HepG2 (cell line): ENCODE data around the gene KRTAP12-4.

Source experiments
- CENPT ChIP-seq: sonication (generic); formaldehyde crosslinking; IDR thresholded peaks from 2 replicates; pipeline ENCODE4 v1.8.0; 2022; ENCODE audit warnings: low read depth, mild to moderate bottlenecking, moderate library complexity, missing genetic modification reagents
- CTCF ChIP-seq: sonication (generic); formaldehyde crosslinking; IDR thresholded peaks from 2 replicates; pipeline ENCODE4 v1.5.0; 2020; ENCODE audit warnings: mild to moderate bottlenecking, missing genetic modification reagents, moderate library complexity
- ZNF589 ChIP-seq: sonication (generic); formaldehyde crosslinking; conservative IDR thresholded peaks from 2 replicates; pipeline ENCODE4 v1.8.0; 2022; ENCODE audit warnings: mild to moderate bottlenecking, moderate library complexity, missing genetic modification reagents

DNA sequence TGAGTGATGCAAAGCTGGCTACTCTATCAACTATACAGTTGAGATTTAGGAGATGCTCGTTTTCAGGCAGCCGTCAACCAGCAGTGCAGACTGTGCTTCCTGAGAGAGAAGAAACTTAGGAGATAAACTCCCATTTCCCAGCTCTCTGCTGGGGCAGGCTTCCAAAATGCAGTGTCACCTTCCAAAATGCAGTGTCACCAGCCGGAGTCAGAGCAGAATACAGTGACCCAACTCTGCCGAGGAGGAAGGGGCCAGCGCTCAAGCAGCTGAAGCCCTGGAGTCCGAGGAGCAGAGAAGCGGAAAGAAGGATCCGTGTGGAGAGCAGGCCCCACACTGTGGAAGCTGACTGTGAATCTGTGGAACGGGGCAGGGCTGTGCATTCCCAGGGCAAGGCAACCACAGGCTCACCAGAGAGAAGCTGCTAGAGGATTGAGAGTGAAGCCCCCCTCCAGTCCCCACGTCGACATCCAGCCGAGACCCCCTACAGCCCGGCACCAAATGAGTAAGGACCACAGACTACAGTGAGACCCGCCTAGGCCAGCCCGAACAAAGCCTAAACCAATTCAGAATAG is 28.2 kb upstream of the KRTAP12-4 start:
- TF ChIP-seq CENPT (CRISPR knock-in tag) (no peak), ZNF589 (CRISPR knock-in tag) (no peak), CTCF (CRISPR knock-in tag) (no peak)
